Measurements from ENCODE around the gene PCOLCE2.

Gene PCOLCE2

DNA sequence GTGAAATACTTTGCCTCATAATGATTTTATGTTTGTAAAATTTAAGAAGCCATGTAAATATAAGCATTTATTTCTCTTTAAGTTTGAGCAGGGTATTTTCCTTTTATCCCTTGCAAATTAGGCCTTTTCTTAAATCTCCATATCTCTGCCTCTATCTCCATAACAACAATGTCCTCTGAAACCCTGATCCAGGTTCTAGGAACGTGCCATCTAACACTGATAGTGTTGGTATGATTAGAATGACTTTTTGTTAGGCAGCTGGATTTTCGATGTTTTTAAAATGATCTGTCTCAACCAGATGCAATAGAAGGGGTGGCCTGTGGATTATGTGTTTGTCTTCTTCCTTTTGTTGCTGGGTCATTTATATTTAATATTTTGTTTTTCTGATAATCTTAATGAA, 87.1 kb downstream of the PCOLCE2 start:
- no peak overlapping the region for H3K9ac ChIP-seq (ENCODE audit: low read length)
- TF ChIP-seq, protein P1, sequence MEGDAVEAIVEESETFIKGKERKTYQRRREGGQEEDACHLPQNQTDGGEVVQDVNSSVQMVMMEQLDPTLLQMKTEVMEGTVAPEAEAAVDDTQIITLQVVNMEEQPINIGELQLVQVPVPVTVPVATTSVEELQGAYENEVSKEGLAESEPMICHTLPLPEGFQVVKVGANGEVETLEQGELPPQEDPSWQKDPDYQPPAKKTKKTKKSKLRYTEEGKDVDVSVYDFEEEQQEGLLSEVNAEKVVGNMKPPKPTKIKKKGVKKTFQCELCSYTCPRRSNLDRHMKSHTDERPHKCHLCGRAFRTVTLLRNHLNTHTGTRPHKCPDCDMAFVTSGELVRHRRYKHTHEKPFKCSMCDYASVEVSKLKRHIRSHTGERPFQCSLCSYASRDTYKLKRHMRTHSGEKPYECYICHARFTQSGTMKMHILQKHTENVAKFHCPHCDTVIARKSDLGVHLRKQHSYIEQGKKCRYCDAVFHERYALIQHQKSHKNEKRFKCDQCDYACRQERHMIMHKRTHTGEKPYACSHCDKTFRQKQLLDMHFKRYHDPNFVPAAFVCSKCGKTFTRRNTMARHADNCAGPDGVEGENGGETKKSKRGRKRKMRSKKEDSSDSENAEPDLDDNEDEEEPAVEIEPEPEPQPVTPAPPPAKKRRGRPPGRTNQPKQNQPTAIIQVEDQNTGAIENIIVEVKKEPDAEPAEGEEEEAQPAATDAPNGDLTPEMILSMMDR (IDR thresholded peaks at IDR 0.05; ENCODE audit: low read depth, low read length), result no peak
- no peak for TF ChIP-seq EZH2phosphoT487 (IDR thresholded peaks at IDR 0.05; ENCODE audit: low read depth)
- no peak overlapping the region for H3K4me3 ChIP-seq (ENCODE audit: low read length)
- no peaks in the 10 kb centered on the region for H4K20me1 ChIP-seq (ENCODE audit: insufficient read depth, low read length)
- H2AFZ ChIP-seq (ENCODE audit: low read depth, low read length), result no peak overlapping the region
- no peaks in the 10 kb centered on the region for H3K36me3 ChIP-seq (replicated peaks; ENCODE audit: low read depth, low read length)
- H3K27ac ChIP-seq (ENCODE audit: low read length), result no peak overlapping the region
- no peak overlapping the region for H3K4me2 ChIP-seq (ENCODE audit: low read length)
- H3K79me2 ChIP-seq (ENCODE audit: low read length), result no peaks in the 10 kb centered on the region
- no peaks in the 10 kb centered on the region for H3K9me3 ChIP-seq (ENCODE audit: insufficient read depth, low read length)
- no peaks in the 10 kb centered on the region for H3K27me3 ChIP-seq (ENCODE audit: low read depth, low read length)
- no peaks in the 10 kb centered on the region for H3K4me1 ChIP-seq (ENCODE audit: low read length)

DNA sequence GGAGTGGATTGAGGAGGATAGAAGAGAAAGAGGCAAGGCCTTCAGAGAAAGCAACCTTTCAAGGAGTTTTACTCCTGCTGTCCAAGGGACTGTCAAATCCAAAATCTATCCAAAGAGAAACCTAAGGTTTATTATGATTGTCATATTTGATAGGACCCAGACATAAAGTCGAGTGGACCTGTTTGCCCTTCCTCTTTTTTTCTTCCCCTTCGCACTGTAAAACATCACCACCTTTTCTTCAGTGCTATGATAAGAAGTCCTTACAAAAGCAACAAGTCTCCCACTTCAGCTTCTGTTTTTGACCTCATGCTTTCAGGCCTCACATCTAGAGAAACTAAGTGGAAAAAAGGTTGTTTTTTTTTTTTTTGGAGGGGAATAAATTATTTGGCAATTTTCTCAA, 92.1 kb downstream of the PCOLCE2 start:
- Histone ChIP-seq H3K9me3 (ENCODE audit: insufficient read depth, low read length) (no peaks in the 10 kb centered on the region), H4K20me1 (ENCODE audit: insufficient read depth, low read length) (no peaks in the 10 kb centered on the region), H3K27me3 (ENCODE audit: low read depth, low read length) (no peaks in the 10 kb centered on the region), H3K27ac (ENCODE audit: low read length) (no peak overlapping the region), H3K4me1 (ENCODE audit: low read length) (no peaks in the 10 kb centered on the region), H3K9ac (ENCODE audit: low read length) (no peak overlapping the region), H2AFZ (ENCODE audit: low read depth, low read length) (no peak overlapping the region), H3K36me3 (replicated peaks; ENCODE audit: low read depth, low read length) (no peaks in the 10 kb centered on the region), H3K4me3 (ENCODE audit: low read length) (no peak overlapping the region), H3K79me2 (ENCODE audit: low read length) (no peaks in the 10 kb centered on the region), H3K4me2 (ENCODE audit: low read length) (no peak overlapping the region)
- no peak for TF ChIP-seq EZH2phosphoT487 (IDR thresholded peaks at IDR 0.05; ENCODE audit: low read depth)
- TF ChIP-seq, protein P1 (IDR thresholded peaks at IDR 0.05; ENCODE audit: low read depth, low read length), result no peak

DNA sequence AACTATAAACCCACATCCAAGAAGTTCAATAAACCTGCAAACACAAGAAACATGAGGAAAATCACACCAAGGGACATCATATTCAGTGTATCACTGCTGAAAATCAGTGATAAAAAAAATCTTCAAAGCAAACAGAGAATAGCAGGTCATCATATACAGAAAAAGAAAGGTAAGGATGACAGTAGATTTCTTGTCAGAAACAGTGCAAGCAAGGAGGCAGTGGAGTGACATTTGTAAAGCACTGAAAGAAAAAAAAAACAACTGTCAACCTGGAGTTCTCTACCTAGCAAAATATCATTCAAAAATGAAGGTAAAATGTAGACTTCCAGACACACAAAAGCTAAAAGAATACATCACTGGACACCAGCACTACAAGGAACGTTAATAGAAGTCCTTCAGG, 93.6 kb downstream of the PCOLCE2 start:
- Histone ChIP-seq H3K4me2 (ENCODE audit: low read length) (no peak overlapping the region), H3K27ac (ENCODE audit: low read length) (no peak overlapping the region), H3K9me3 (ENCODE audit: insufficient read depth, low read length) (no peaks in the 10 kb centered on the region), H3K27me3 (ENCODE audit: low read depth, low read length) (no peaks in the 10 kb centered on the region), H3K36me3 (replicated peaks; ENCODE audit: low read depth, low read length) (no peaks in the 10 kb centered on the region), H4K20me1 (ENCODE audit: insufficient read depth, low read length) (no peaks in the 10 kb centered on the region), H3K9ac (ENCODE audit: low read length) (no peak overlapping the region), H3K79me2 (ENCODE audit: low read length) (no peaks in the 10 kb centered on the region), H3K4me1 (ENCODE audit: low read length) (no peaks in the 10 kb centered on the region), H3K4me3 (ENCODE audit: low read length) (no peak overlapping the region), H2AFZ (ENCODE audit: low read depth, low read length) (no peak overlapping the region)
- no peak for TF ChIP-seq EZH2phosphoT487 (IDR thresholded peaks at IDR 0.05; ENCODE audit: low read depth)
- TF ChIP-seq, protein P1 (IDR thresholded peaks at IDR 0.05; ENCODE audit: low read depth, low read length), result no peak

DNA sequence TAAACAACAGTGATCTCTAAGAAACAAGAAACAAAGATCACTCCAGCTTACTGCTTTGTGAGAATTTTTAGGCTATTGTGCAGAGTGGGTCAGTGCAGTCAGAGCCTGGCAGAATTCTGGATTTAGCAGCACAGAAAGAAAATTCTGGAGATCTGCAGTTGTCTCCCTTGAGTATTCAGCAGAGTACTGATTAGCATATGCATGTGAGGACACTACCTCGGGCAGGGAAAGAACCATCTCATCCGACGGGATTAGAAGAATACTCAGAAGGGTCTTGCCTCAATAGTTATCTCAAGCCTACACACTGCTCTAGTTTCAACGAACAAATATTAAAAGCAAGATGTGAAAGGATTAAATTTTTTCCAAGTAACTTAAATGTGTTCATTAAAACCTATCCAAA, 94.4 kb downstream of the PCOLCE2 start:
- H3K4me2 ChIP-seq (ENCODE audit: low read length), result no peak overlapping the region
- H3K4me3 ChIP-seq (ENCODE audit: low read length), result no peak overlapping the region
- no peak overlapping the region for H2AFZ ChIP-seq (ENCODE audit: low read depth, low read length)
- H4K20me1 ChIP-seq (ENCODE audit: insufficient read depth, low read length), result no peaks in the 10 kb centered on the region
- H3K36me3 ChIP-seq (replicated peaks; ENCODE audit: low read depth, low read length), result no peaks in the 10 kb centered on the region
- H3K9ac ChIP-seq (ENCODE audit: low read length), result no peak overlapping the region
- no peaks in the 10 kb centered on the region for H3K9me3 ChIP-seq (ENCODE audit: insufficient read depth, low read length)
- H3K79me2 ChIP-seq (ENCODE audit: low read length), result no peaks in the 10 kb centered on the region
- H3K4me1 ChIP-seq (ENCODE audit: low read length), result no peaks in the 10 kb centered on the region
- TF ChIP-seq, protein P1 (IDR thresholded peaks at IDR 0.05; ENCODE audit: low read depth, low read length), result no peak
- no peak for TF ChIP-seq EZH2phosphoT487 (IDR thresholded peaks at IDR 0.05; ENCODE audit: low read depth)
- H3K27me3 ChIP-seq (ENCODE audit: low read depth, low read length), result no peaks in the 10 kb centered on the region
- no peak overlapping the region for H3K27ac ChIP-seq (ENCODE audit: low read length)

All from OCI-LY3 (cell line).